Fibroblast of peridontal ligament (primary cell): Measurements from ENCODE around the gene HAPLN2.
"Not testable (repeated sequence)": the region's sequence is repeated elsewhere in the genome, so short reads cannot be mapped to it uniquely, and the experiment has no call there.

Experiments
- DNase-seq: peaks from one replicate; pipeline ENCODE4 v3.0.0-alpha.2; 2010; ENCODE audit errors: extremely low read depth

Gene HAPLN2

DNA sequence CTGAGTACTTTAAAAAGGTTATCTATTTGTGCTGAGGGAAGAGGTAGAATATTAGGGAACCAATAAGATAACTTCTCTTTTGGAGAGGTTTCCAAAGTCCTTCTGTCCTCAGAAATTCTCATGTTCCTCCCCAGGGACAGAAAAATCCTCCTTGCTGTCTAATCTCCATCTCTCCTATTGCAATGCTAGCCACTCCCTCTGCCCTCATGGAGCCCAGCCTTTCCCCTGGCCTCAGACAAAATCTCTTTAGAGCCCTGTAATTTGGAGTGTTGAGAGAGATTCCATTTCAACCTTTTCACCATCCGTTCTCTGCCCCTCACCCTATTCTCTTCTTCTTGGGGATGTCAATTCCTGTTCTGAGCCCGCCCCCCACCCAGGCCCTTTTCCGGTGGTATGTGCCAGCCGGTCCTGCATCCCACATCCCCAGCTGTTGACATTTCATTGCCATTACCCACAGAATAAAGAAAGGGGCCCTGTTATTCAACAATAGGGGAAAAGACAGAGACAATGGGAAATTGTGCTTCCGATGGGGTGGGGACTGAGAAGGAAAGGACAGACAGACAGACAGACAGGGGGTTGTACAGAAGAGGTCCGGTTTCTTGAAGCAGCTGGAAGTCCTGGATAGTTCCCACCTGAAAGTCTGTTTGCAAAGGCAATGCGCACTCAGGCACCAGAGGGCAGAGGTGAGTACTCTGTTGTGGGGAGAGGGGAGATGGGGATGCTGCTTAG lies at the start of gene HAPLN2:
Gene HAPLN2 (plus strand): TSS at position 563 of the 729 bp plus-strand sequence. CDS start 4,076 bp downstream, outside the sequence.
- no peak for DNase-seq

DNA sequence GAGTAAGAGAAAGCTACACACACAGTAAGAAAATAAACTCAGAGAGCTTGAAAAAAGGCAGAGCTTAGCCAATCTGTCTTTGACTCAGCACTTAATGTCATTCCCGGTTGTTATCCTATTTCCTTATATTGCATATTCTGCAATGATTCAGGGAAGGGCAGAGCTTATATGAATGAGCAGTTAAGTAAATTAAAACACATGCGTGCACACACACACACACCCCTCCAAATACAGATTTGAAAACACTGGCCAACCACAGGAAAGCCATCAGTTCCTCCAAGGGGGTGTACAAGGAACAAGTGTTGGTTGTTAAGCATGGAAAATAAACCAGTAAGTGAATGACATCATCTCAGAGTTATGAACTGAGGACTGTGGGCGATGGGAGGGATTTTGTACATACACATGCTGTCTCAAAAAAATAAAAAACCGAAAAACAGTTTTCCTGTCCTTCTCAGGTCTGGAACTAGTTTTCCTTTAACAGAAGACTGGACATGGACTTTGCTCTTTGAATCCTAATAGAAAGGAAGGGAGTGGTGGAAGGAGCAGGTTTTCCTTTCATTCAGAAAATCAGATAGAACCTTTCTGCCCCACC lies 47.9 kb upstream of the HAPLN2 start:
- peak; percentile 95 for DNase-seq

DNA sequence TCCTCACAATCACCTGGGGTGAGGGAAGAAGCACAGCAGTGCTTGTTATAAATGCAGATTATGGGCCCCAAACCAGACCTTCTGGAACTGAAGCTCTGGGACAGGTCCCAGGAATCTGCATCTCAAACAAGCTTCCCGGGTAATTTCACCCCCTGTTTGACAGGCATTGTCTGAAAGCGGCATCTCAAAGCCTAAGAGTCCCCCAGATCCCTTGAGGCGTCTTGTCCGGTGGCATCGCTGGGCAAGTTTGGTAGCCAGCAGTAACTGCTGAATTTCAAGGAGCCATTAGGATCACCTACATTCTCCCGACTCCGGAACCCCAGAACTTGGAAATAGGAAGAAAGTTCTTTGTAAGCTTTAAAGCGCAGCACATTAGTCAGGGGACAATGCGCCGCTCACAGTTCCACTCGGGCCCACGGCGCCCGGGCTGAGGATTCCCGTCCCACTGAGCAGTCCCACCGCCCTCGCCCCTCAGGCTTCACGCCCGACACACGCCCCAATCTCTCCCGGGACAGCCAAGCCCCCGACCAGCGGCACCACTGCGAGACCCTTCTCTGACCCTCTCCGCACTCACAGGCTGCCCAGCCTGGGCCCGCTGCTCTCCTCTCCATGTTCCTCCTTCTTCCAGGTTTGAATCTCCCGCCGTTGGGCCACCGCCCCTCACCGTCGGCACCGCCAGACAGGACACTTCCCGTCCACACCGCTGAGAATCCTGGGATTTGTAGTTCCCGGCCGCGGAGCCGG lies 47.1 kb upstream of the HAPLN2 start, which contains the start of gene IQGAP3:
Gene IQGAP3 (minus strand): TSS at position 647 of the 744 bp plus-strand sequence. CDS start 36 bp downstream, at position 611.
- peak; percentile 69 for DNase-seq

DNA sequence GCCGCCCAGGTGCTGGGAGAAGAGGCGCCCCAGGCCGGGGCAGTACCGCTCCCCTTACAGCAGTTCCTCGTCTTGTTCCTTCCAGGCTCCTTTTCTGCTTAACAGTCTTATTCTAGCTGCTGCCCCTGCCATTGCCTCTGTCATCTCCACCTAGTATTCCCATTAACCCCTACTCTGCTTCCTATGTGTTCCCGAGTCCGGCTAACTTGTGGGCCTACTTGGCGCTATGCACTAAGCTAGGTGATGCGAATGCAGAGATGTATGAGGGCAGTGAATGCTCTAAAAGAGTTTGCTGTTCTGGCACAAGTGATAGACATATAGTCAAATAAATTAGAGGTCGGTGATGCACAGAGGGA lies 46.6 kb upstream of the HAPLN2 start:
- no peak for DNase-seq

DNA sequence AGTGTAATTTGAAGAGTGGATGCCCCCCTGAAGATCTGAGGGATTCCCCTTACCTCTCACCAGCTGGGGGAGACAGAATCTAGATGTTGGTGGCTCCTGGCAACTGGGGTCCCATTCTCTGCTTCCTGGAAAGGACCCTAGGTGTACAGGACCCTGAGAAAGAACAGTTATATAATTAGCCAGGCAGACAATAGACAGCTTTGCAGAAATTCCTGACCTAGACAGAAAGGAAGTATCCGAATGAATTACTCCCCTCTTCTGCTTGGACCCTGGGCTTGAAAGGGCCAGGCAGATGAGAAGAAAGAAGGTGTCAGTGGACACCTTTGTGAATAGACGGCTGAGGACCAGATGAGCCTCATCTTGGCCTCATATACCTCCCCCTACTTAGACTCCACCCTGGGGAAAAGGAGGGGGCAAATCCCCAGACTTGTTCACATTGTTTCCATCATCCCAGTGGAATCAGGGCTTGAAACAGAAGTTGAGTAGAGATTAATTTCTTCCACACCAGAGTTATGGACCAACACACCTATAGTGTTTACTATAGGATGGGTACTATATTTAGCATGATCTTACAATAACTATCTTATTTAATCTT lies 45.1 kb upstream of the HAPLN2 start:
- no peak for DNase-seq

DNA sequence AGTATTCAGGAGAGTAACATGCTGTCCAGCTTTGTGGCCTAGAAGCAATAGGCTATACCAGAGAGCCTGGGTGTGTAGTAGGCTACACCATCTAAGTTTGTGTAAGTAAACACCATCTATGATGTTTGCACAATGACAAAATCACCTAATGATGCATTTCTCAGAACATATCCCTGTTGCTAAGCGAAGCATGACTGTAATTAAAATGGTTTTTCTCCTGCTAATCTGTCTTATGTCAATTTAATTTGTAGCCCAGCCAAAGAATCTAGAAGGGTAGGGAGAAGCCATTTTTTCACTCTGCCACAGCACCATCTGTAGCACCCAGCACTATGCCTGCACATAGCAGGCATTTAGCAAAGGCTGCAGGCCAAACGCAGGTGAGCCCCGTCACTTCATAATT lies 41.7 kb upstream of the HAPLN2 start:
- no peak for DNase-seq

DNA sequence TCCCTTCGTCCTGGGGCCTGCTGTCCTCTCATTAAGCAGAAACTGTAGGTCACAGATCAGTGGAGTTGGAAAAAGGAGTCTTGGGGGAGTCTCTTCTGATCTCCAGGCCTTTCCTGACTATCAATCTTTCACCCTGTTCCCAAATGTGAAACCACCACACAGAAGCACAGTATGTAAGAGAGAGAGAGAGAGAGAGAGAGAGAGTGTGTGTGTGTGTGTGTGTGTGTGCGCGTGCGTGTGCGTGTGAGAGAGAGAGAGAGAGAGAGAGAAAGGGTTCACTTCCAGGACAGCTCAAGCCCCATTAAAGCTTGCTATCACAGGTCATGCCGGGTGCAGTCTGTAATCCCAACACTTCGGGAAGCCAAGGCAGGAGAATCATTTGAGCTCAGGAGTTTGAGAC lies 41.2 kb upstream of the HAPLN2 start:
- DNase-seq = no peak

DNA sequence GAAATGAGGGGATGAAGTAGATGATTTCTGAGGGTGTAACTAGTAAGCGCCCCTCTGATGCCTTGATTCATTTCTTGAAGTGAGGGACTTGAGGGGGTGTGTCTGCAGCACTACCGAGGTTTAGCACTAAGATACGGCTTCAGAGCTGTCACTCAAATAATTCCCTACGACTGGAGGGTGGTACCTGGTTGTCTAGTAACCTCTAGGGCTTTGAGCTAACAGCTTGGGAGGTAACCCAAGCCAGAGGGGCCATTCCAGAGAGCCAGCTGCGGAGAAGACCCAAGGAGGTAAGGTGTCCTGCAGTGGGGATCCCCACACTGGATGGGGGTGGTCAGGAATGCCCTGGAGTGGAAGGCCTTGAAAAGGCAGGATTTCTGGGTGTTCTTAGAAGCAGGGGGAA lies 39.7 kb upstream of the HAPLN2 start, which contains the start of gene TTC24:
Gene TTC24 (plus strand): TSS at position 252 of the 400 bp plus-strand sequence. CDS start 1,642 bp downstream, outside the sequence.
- DNase-seq = no peak

DNA sequence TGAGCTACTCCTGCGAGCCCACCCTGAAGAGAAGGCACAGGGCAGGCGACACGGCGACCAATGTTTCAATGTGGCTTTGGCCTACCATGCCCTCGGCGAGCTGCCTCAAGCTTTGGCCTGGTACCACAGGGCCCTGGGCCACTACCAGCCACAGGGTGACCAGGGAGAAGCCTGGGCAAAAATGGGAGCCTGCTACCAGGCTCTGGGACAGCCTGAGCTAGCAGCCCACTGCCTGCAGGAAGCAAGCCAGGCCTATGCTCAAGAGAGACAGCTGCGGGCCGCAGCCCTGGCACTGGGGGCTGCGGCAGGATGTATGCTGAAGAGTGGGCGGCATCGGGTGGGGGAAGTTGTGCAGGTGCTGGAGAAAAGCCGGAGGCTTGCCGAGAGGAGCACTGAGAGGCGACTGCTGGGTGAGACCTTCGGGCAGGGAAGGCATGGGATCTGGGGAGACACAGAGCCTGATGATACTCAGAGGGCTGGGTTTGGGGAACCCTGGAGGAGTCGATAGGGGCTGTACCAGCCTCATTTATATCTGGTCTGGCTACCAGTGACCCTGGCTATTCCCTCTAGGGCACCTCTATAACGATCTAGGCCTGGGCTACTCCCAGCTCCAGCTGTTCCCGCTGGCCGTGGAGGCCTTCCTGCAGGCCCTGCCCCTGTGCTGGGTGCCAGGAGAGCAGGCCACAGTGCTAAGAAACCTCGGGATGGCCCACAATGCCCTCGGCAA lies 37.4 kb upstream of the HAPLN2 start:
- no peak for DNase-seq

DNA sequence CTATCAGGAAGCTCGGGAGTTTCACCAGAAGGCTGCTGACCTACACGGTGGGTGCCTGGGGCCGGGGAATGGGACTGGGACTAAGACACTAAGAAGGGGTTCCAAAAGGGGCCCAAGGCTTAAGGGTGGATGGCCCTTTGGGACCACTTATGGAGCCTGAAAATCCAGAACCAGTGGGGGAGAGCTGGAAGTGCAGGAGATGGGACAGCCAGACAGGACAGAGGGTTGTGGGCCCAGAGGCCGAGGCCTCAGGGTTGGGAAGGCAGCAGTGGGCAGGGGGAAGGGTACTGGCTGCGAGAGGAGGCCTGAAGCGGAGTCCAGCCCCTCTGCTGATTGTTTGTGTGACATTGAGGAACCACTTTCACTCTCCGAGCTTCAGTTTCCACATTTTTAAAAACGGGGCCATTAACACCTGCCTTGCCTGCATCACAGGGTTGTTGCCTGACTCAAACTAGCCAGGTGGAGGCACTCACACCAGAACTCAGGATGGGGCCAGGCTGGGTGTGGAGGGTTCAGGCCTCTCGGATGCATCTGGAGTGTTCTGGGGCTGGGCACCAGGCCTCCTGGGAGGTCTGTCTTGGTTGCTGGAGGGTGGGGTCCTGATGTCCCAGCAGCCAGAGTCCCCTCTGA lies 36.7 kb upstream of the HAPLN2 start:
- DNase-seq = no peak

DNA sequence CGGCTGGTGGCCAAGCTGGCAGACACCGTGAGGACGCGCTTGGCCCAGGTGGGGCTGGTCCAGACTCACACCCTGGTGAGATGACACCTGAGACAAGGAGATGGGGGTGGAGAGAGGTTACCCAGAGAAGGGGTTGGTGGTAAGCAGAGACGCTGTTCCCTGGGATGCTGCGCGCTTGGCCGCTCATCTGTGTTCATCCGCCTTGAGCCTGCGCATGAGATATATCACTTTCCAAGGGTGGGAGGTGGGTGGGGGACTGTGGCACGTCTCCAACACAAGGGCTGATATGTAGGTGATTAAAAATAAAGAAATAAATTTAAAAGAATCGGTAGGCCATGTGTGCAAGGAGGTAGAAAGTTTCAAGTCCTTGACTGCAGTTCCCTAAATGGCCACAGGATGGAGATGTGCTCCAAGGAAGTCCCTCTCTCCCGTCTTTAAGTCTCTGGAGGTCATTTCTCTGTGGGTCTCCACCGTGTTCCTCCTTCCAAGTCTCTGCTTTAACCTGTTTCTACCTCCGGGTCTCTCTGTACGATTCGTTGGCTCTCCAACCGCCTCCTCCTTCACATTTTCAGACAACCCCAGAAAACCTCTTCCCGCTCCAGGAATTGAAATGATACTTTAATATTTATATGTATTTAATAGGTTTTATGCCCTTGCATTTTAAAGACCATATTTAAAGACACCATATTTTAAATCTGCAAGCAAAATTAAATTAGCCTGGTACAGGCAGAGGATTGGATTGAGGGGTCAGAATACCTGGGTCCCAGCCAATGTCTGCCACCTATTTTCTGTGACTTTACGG lies 35.2 kb upstream of the HAPLN2 start:
- peak; percentile 92 for DNase-seq

DNA sequence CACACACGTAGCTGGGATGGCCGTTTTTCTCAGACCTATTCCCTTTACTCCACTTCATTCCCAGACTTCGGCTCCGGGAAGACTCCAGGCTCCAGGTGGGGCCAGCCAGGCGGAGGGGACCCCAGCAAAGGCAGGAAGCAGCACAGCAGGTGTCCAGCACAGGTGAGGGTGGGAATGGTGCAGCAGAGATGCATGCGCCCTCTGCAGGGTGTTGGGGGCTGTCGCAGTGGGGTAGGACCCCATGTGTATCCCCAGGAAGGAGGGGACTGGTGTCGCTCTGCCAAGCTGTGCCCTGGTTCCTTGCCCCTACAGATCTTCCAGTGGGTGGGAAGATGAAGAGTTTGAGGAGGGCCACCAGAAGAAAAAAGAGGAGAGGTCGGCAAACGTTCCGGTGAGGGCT lies 34.4 kb upstream of the HAPLN2 start:
- no peak for DNase-seq

DNA sequence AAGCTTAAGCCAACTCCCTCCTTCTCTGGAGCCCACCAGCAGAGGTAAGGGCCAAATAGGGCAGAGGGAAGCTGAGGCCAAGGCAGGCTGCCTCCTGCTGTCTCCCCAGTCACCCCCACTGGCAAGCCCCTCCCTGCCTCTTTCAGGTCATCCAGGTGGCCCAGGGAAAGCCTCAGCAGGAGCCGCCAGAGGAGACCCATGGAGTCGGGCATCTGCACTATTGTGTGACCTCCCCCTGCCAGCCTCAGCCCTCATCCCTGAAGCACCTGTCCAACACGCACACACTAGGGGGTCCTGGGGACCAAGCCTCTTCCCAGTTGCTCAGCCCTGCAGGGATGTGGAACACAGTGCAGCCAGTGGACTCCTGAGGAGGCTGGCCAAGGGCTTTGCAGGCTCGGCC lies 32.9 kb upstream of the HAPLN2 start:
- no peak for DNase-seq

DNA sequence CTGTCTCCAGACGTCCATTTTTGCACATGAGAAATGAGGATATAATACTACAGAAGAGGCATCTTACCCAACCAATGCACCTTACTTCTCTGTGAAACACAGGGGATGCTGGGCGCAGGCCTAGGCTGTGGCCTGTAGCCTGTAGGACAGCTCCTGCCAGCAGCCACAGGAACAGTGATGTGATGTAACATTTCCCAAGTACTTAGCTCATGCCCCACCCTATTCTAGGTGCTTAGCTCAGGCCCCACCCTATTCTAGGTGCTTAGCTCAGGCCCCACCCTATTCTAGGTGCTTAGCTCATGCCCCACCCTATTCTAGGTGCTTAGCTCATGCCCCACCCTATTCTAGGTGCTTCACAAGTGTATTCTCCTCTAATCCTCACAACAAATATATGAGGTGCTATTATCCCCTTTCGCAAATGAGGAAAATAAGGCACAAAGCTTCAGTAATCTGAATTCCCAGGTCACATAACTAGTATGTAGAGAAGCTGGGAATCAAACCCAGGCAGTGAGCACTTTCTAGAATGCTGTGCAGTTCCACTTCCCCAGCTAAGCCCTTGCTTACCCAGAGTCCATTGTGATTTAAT lies 32.2 kb upstream of the HAPLN2 start:
- DNase-seq = no peak

DNA sequence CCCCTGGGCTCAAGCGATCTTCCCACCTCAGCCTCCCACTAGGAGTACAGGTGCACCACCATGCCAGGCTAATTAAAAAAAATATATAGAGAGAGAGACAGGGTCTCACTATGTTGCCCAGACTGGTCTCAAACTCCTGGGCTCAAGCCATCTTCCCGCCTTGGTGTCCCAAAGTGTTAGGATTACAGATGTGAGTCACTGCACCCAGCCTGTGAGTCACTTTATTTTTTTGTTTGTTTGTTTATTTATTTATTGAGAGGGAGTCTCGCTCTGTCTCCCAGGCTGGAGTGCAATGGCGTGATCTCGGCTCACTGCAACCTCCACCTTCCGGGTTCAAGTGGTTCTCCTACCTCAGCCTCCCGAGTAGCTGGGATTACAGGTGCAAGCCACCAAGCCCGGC lies 31.3 kb upstream of the HAPLN2 start:
- not testable (repeated sequence) for DNase-seq

DNA sequence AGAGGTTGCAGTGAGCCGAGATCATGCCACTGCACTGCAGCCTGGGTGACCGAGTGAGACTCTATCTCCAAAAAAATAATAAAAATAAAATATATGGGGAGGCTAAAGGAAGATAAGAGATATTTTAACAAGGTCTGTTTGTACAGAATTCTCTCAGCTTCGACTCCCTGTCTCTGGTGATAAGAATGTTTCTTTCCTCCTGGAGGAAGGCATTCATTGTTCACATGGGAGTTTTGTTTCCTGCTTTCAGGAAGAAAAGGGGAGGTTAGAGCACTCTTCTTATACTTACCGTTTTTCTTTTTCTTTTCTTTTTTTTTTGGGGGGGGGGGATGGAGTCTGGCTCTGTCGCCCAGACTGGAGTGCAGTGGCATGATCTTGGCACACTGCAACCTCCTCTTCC lies 29.7 kb upstream of the HAPLN2 start:
- DNase-seq = no peak

DNA sequence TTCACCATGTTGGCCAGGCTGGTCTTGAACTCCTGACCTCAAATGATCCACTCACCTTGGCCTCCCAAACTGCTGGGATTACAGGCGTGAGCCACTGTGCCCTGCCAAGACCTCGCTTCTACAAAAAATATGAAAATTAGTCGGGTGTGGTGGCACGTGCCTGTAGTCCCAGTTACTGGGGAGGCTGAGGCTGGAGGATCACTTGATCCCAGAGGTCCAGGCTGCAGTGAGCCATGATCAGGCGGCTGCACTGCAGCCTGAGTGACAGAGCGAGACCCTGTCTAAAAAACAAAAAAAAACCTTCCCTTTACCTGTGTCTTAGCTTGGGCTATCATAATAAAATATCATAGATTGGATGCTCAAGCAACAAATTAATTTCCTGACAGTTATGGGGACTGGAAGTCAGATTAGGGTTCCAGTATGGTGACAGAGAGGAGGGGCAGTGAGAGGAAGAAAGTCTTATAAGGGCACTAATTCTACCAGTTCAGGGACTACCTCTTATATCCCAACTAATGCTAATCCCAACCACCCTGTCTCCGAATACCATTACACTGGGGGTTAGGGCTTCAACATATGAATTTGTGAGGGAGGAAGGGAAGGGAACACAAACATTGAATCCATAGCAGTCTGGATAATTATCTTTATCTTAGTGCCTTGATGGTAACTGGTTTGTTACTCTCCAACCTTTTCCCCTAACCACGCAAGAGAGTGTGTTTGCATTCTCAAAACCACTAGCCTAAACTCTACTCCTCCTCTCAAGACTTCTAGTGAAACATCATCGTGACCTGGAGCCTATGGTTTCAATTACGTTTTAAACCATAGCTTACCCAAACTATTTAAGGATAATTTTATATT lies 28.7 kb upstream of the HAPLN2 start:
- DNase-seq = peak; percentile 33

DNA sequence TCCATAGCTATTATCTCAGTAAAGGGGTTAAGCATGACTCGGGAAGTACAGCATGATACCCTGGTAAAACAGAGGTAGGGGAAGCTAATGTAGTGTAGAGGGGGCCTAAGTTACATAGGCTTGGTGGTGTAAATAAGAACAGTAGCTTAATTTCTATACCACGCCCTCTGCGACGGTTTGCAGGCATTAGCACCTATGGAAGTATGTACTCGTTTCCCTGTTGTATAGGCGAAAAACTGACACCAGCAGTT lies 28.1 kb upstream of the HAPLN2 start:
- DNase-seq = no peak

DNA sequence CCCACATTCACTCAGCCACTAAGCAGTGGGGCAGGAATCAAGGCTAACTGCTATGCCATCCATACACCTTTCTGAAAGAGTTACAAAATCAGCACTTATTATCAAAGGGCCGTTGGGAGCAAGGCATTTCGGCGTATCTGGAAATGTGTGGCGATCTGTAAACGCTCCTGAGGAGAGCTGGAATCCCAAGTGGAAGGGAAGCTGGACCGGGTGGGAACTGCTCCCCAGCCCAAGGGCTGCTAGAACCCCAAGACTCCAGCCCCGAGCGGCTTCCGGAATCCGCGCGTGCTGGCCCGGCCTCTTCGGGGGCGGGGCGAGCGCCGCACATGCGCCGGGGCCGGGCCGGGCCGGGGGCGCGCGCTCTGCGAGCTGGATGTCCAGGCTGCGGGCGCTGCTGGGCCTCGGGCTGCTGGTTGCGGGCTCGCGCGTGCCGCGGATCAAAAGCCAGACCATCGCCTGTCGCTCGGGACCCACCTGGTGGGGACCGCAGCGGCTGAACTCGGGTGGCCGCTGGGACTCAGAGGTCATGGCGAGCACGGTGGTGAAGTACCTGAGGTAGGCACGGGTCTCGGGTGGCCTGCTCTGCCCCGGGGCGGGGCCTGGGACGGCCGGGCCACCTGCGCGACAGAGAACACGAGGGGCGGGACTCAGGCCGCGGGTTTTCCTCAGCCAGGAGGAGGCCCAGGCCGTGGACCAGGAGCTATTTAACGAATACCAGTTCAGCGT lies 27.6 kb upstream of the HAPLN2 start, which contains the start of gene NAXE:
Gene NAXE (plus strand): TSS at position 345 of the 726 bp plus-strand sequence. CDS start 29 bp downstream, at position 374.
- peak; percentile 47 for DNase-seq
